ENCODE results near the gene VEPH1. TPM values are rescaled to one million over a fixed set of nuclear protein-coding genes. Genes with fewer than 3 reads are reported as not detected.

The VEPH1 gene
- total and polyA plus RNA-seq, 9 of the 15 experiments (the other 6 are each of a cell fraction or from before 2014, with no cell fraction given): 4.5 to 15.6 (median 5.8) TPM

- Histone ChIP-seq H3K79me2 (ENCODE audit: control insufficient read depth, insufficient read depth, low read length) (no peaks in the 10 kb centered on the region), H3K9me3 (replicated peaks; ENCODE audit: control insufficient read depth, insufficient read depth, low read depth, low read length) (no peaks in the 10 kb centered on the region), H4K20me1 (replicated peaks; ENCODE audit: control insufficient read depth, insufficient read depth, low read length) (no peaks in the 10 kb centered on the region), H3K36me3 (ENCODE audit: control insufficient read depth, insufficient read depth, low read length) (no peaks in the 10 kb centered on the region), H3K9me1 (ENCODE audit: control insufficient read depth, insufficient read depth, low read length) (no peaks in the 10 kb centered on the region), H2AFZ (ENCODE audit: low read depth, low read length) (no peak overlapping the region), H3K4me2 (ENCODE audit: insufficient read depth, low read length) (no peak overlapping the region), H3K9ac (ENCODE audit: insufficient read depth in 1 of 2, low read depth in 2 of 2, low read length in 2 of 2) (no peak overlapping the region), H3K4me1 (replicated peaks in 1 of 2; ENCODE audit: control insufficient read depth in 2 of 2, insufficient read depth in 2 of 2, low read length in 2 of 2) (peaks cover 0 to 7% of the 10 kb centered on the region in 2 experiments; a peak in 3 of 5 replicates), H3K4me3 (no peak overlapping the region), H3K27me3 (ENCODE audit: control insufficient read depth in 2 of 2, insufficient read depth in 2 of 2, low read length in 2 of 2) (no peaks in the 10 kb centered on the region), H3K27ac (ENCODE audit: extremely low read depth, low read depth, low read length) (no peak overlapping the region)
- DNase-seq (ENCODE audit: extremely low read depth in 1 of 4, low spot score in 3 of 4): no peak
- POLR2A ChIA-PET: interaction anchor here (0.7 kb wide), 1 partner anchor 565 kb away, joined by 3 read pairs; no protein-coding TSS in a partner anchor
- CTCF ChIA-PET (ENCODE audit: low intra/inter-chr PET ratio): no interaction called here
- intact Hi-C loops (cut with micrococcal nuclease) (no loop called here), in situ Hi-C loops (cut with MboI) (no loop called here)
- FAIRE-seq: no peak
- no peak for ATAC-seq
- TF ChIP-seq ESRRB (CRISPR knock-in tag; IDR thresholded peaks at IDR 0.05; ENCODE audit: borderline replicate concordance) (no peak), ZMIZ1 (IDR thresholded peaks at IDR 0.05; ENCODE audit: low read depth in 2 of 2, low read length in 2 of 2) (no peak), SRSF7 (optimal IDR thresholded peaks at IDR 0.05; ENCODE audit: low read depth, low read length) (no peak), FOXP4 (CRISPR knock-in tag; IDR thresholded peaks at IDR 0.05; ENCODE audit: borderline replicate concordance) (no peak), HNRNPH1 (optimal IDR thresholded peaks at IDR 0.05; ENCODE audit: low read depth, low read length) (no peak), ELK3 (CRISPR knock-in tag; IDR thresholded peaks at IDR 0.05) (no peak), ARID3A (IDR thresholded peaks at IDR 0.05; ENCODE audit: borderline replicate concordance, low read depth, low read length) (no peak), BRD4 (IDR thresholded peaks at IDR 0.05) (no peak), BRF1 (IDR thresholded peaks at IDR 0.05; ENCODE audit: borderline replicate concordance, extremely low read depth, insufficient read length) (no peak), KLF10 (CRISPR knock-in tag; IDR thresholded peaks at IDR 0.05) (no peak), ZFP36 (IDR thresholded peaks at IDR 0.05; ENCODE audit: low read depth, low read length, partially characterized antibody) (no peak)
- no TSS peak for BruUV-seq (replicated peaks)
- WGBS (ENCODE audit: insufficient coverage, low coverage, missing lambda C conversion rate): 23% methylated on average over 6 of the region's 6 CpGs
Observed at GRCh38 chr3:157297328-157297915, 205.8 kb downstream of the VEPH1 start.
